HepG2 (cell line): Measurements from ENCODE around the gene CYSRT1. TPM values are rescaled to one million over a fixed set of nuclear protein-coding genes. Genes with fewer than 3 reads are reported as not detected.
A peak's percentile ranks its signal among the peaks of the same experiment; 100 is the strongest.

ENCODE experiments used
- CBFB ChIP-seq: sonication (generic); formaldehyde crosslinking; IDR thresholded peaks from 2 replicates; pipeline ENCODE4 v1.4.0; 2020; ENCODE audit warnings: missing genetic modification reagents
- FIP1L1 ChIP-seq: fragments of 200-400 bp; formaldehyde crosslinking; IDR thresholded peaks from 2 replicates; pipeline ENCODE4 v1.6.1; 2018; ENCODE audit warnings: low read depth, mild to moderate bottlenecking, low read length, moderate library complexity, borderline replicate concordance; ENCODE audit not compliant: insufficient read depth
- HNF4A ChIP-seq: sonication (generic); formaldehyde crosslinking; IDR thresholded peaks from 2 replicates; pipeline ENCODE4 v1.4.0; 2020; ENCODE audit warnings: missing genetic modification reagents
- POLR2AphosphoS5 ChIP-seq: IDR thresholded peaks from 2 replicates; pipeline ENCODE4 v1.6.1; 2012; ENCODE audit warnings: low read depth, low read length
- THYN1 ChIP-seq: sonication (generic); formaldehyde crosslinking; IDR thresholded peaks from 2 replicates; pipeline ENCODE4 v1.8.1; 2023; ENCODE audit warnings: low read depth, mild to moderate bottlenecking, moderate library complexity, missing genetic modification reagents, borderline replicate concordance
- ZBTB7A ChIP-seq: sonication (generic); formaldehyde crosslinking; IDR thresholded peaks from 2 replicates; pipeline ENCODE4 v1.8.0; 2022; ENCODE audit warnings: mild to moderate bottlenecking, missing genetic modification reagents
- ZFYVE20 ChIP-seq: sonication (generic); formaldehyde crosslinking; IDR thresholded peaks from 2 replicates; pipeline ENCODE4 v1.8.0; 2023; ENCODE audit warnings: low read depth, mild to moderate bottlenecking, moderate library complexity, missing genetic modification reagents, borderline replicate concordance
- ZHX2 ChIP-seq, 2 experiments: sonication (generic) in 1 of 2; formaldehyde crosslinking in 1 of 2; IDR thresholded peaks; 2 replicates each; pipeline versions ENCODE4 v1.6.1 to v1.9.0; 2014 to 2022; ENCODE audit warnings: antibody characterized with exemption in 1 of 2, borderline replicate concordance in 1 of 2, inconsistent platforms in 1 of 2, low read depth in 1 of 2, missing genetic modification reagents in 1 of 2
- ZNF180 ChIP-seq: sonication (generic); formaldehyde crosslinking; IDR thresholded peaks from 2 replicates; pipeline ENCODE4 v1.4.0; 2020; ENCODE audit warnings: low read depth, missing genetic modification reagents, borderline replicate concordance
- ZNF251 ChIP-seq: sonication (generic); formaldehyde crosslinking; IDR thresholded peaks from 2 replicates; pipeline ENCODE4 v1.9.0; 2021; ENCODE audit warnings: mild to moderate bottlenecking, missing genetic modification reagents
- ZNF253 ChIP-seq: sonication (generic); formaldehyde crosslinking; IDR thresholded peaks from 2 replicates; pipeline ENCODE4 v1.8.0; 2022; ENCODE audit warnings: mild to moderate bottlenecking, missing genetic modification reagents, borderline replicate concordance
- ZNF260 ChIP-seq: sonication (generic); formaldehyde crosslinking; IDR thresholded peaks from 2 replicates; pipeline ENCODE4 v1.4.0; 2020; ENCODE audit warnings: missing genetic modification reagents, low read depth, mild to moderate bottlenecking, borderline replicate concordance
- ZNF337 ChIP-seq: sonication (generic); formaldehyde crosslinking; IDR thresholded peaks from 2 replicates; pipeline ENCODE4 v1.5.1; 2020; ENCODE audit warnings: missing genetic modification reagents, low read depth, mild to moderate bottlenecking, borderline replicate concordance
- ZNF780A ChIP-seq: sonication (generic); formaldehyde crosslinking; IDR thresholded peaks from 2 replicates; pipeline ENCODE4 v1.8.0; 2022; ENCODE audit warnings: mild to moderate bottlenecking, missing genetic modification reagents, moderate library complexity
- ZNF792 ChIP-seq: IDR thresholded peaks from 2 replicates; pipeline ENCODE4 v1.6.1; 2016
- polyA plus RNA-seq, 8 experiments: library from polyadenylated mRNA; depleted of rRNA in 3 of 8; stranded (reverse) in 7 of 8; unstranded in 1 of 8; fragments of >200 nt; fragmentation: Illumina TruSeq in 4 of 8; extraction: Trizol in 4 of 8; gene quantifications; 2 replicates each; pipeline versions ENCODE4 v1.2.1 to v1.2.3, GENCODE V29; 2011 to 2016; ENCODE audit warnings: low read depth in 4 of 8, missing spikeins in 1 of 8, mixed read lengths in 1 of 8; ENCODE audit not compliant: insufficient read depth in 1 of 8
- total RNA-seq, 5 experiments: library from RNA; depleted of rRNA; stranded (reverse); fragments of >200 nt; fragmentation: Illumina TruSeq; extraction: Trizol; gene quantifications; 2 replicates each; pipeline ENCODE4 v1.2.3, GENCODE V29; 2016; ENCODE audit warnings: low read depth in 1 of 5
- TF ChIP-seq, protein P1 (sequence below): sonication (generic); formaldehyde crosslinking; IDR thresholded peaks from 2 replicates; pipeline ENCODE4 v1.4.0; 2020; ENCODE audit warnings: missing genetic modification reagents
- TF ChIP-seq, protein P2 (sequence below): fragments of 450-650 bp; IDR thresholded peaks from 2 replicates; pipeline ENCODE4 v1.6.1; 2016
- TF ChIP-seq, protein P3 (sequence below): sonication (generic); formaldehyde crosslinking; IDR thresholded peaks from 2 replicates; pipeline ENCODE4 v1.4.0; 2020; ENCODE audit warnings: missing genetic modification reagents
- TF ChIP-seq, protein P4 (sequence below): sonication (generic); formaldehyde crosslinking; conservative IDR thresholded peaks from 2 replicates; pipeline ENCODE4 v1.4.0; 2020; ENCODE audit warnings: missing genetic modification reagents

Gene CYSRT1
- total and polyA plus RNA-seq, 2 of the 13 experiments (the other 11 are each of a cell fraction or from before 2014, with no cell fraction given) = 1.5 to 2.1 TPM

GRCh38 chr9:137240318-137240840 is 15.4 kb downstream of the CYSRT1 start (continued):
- TF ChIP-seq ZHX2 (IDR thresholded peaks at IDR 0.05; ENCODE audit: low read depth) = no peak
- TF ChIP-seq ZHX2 (CRISPR knock-in tag; IDR thresholded peaks at IDR 0.05; ENCODE audit: borderline replicate concordance) = peak; percentile 53; the same call in 1 of the 2 replicates
- TF ChIP-seq, protein P1, sequence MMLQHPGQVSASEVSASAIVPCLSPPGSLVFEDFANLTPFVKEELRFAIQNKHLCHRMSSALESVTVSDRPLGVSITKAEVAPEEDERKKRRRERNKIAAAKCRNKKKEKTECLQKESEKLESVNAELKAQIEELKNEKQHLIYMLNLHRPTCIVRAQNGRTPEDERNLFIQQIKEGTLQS (CRISPR knock-in tag) = 0 out of 2 replicates have a peak, but pooled peaks have one; percentile 50
- TF ChIP-seq, protein P2, sequence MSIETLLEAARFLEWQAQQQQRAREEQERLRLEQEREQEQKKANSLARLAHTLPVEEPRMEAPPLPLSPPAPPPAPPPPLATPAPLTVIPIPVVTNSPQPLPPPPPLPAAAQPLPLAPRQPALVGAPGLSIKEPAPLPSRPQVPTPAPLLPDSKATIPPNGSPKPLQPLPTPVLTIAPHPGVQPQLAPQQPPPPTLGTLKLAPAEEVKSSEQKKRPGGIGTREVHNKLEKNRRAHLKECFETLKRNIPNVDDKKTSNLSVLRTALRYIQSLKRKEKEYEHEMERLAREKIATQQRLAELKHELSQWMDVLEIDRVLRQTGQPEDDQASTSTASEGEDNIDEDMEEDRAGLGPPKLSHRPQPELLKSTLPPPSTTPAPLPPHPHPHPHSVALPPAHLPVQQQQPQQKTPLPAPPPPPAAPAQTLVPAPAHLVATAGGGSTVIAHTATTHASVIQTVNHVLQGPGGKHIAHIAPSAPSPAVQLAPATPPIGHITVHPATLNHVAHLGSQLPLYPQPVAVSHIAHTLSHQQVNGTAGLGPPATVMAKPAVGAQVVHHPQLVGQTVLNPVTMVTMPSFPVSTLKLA = peak; percentile 60
- TF ChIP-seq ZNF792 (CRISPR knock-in tag) = 0 out of 2 replicates have a peak, but pooled peaks have one; percentile 57
- peak; percentile 60 for TF ChIP-seq POLR2AphosphoS5
- 0 out of 2 replicates have a peak, but pooled peaks have one; percentile 50 for TF ChIP-seq ZFYVE20
- TF ChIP-seq, protein P3, sequence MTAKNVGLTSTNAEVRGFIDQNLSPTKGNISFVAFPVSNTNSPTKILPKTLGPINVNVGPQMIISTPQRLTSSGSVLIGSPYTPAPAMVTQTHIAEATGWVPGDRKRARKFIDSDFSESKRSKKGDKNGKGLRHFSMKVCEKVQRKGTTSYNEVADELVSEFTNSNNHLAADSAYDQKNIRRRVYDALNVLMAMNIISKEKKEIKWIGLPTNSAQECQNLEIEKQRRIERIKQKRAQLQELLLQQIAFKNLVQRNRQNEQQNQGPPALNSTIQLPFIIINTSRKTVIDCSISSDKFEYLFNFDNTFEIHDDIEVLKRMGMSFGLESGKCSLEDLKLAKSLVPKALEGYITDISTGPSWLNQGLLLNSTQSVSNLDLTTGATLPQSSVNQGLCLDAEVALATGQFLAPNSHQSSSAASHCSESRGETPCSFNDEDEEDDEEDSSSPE (CRISPR knock-in tag) = peak; percentile 69
- TF ChIP-seq ZNF253 (CRISPR knock-in tag) = no peak; the same call in 1 of the 2 replicates
- TF ChIP-seq, protein P4, sequence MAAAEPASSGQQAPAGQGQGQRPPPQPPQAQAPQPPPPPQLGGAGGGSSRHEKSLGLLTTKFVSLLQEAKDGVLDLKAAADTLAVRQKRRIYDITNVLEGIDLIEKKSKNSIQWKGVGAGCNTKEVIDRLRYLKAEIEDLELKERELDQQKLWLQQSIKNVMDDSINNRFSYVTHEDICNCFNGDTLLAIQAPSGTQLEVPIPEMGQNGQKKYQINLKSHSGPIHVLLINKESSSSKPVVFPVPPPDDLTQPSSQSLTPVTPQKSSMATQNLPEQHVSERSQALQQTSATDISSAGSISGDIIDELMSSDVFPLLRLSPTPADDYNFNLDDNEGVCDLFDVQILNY (CRISPR knock-in tag) = 0 out of 2 replicates have a peak, but pooled peaks have one; percentile 14
- TF ChIP-seq CBFB = peak; percentile 67; the same call in 1 of the 2 replicates
- no peak for TF ChIP-seq ZNF180
- TF ChIP-seq ZNF251 (CRISPR knock-in tag) = no peak
- 0 out of 2 replicates have a peak, but pooled peaks have one; percentile 75 for TF ChIP-seq ZNF260 (CRISPR knock-in tag)
- TF ChIP-seq ZNF780A = peak; percentile 52; the same call in 1 of the 2 replicates
- peak; percentile 11; the same call in 1 of the 2 replicates for TF ChIP-seq HNF4A (CRISPR knock-in tag)
- TF ChIP-seq ZBTB7A (CRISPR knock-in tag) = peak; percentile 89
- TF ChIP-seq FIP1L1 = no peak
- TF ChIP-seq THYN1 (CRISPR knock-in tag) = no peak
- no peak for TF ChIP-seq ZNF337
